Subcutaneous adipose tissue (tissue), 4 donors: ENCODE results near the gene NF2. TPM values are rescaled to one million over a fixed set of nuclear protein-coding genes. Genes with fewer than 3 reads are reported as not detected.

Source experiments
- total RNA-seq, 4 donors: library from RNA; depleted of rRNA; stranded (reverse); fragments of >200 nt; gene quantifications; one replicate each; pipeline ENCODE4 v1.1.0, GENCODE V29; 2016
- TF ChIP-seq, protein P1 (sequence below): fragments of 450-650 bp; IDR thresholded peaks from one replicate; pipeline ENCODE4 v1.5.1; 2016; ENCODE audit warnings: low read depth, mild to moderate bottlenecking, control low read depth, antibody characterized with exemption, moderate library complexity

Gene NF2
- total RNA-seq, 4 donors from 2014 or later, result 18.9 to 28.6 (median 20.7) TPM

DNA sequence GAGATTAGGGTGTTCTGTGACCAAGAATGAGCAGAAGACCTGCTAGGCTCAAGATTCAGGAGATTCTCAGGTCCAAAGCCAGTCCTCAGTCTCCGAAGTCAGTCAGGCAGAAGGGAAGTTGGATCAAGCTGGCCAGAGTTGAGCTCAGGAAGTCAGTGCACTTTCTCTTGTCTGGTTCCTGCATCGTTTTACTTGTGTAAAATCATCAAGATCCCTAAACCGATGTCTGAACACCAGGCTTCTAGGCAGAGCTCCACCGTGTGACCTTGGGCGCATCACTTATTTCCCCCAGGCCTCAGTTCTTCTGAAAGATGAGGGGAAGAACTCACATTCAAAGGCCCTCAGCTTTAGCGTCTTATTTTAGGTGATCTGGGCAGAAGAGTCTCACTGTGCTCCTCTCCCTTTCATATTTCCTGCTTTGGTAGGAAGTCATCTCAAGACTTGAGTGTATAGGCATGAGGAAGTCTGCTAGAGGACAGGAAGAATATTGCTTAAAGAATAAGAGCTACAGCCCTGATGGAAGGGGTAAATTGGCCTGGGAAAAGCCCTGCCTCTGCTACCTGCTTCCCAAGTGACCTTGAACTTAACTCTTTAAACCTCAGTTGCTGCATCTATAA, 20.2 kb downstream of the NF2 start:
- TF ChIP-seq, protein P1, sequence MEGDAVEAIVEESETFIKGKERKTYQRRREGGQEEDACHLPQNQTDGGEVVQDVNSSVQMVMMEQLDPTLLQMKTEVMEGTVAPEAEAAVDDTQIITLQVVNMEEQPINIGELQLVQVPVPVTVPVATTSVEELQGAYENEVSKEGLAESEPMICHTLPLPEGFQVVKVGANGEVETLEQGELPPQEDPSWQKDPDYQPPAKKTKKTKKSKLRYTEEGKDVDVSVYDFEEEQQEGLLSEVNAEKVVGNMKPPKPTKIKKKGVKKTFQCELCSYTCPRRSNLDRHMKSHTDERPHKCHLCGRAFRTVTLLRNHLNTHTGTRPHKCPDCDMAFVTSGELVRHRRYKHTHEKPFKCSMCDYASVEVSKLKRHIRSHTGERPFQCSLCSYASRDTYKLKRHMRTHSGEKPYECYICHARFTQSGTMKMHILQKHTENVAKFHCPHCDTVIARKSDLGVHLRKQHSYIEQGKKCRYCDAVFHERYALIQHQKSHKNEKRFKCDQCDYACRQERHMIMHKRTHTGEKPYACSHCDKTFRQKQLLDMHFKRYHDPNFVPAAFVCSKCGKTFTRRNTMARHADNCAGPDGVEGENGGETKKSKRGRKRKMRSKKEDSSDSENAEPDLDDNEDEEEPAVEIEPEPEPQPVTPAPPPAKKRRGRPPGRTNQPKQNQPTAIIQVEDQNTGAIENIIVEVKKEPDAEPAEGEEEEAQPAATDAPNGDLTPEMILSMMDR, result no peak

DNA sequence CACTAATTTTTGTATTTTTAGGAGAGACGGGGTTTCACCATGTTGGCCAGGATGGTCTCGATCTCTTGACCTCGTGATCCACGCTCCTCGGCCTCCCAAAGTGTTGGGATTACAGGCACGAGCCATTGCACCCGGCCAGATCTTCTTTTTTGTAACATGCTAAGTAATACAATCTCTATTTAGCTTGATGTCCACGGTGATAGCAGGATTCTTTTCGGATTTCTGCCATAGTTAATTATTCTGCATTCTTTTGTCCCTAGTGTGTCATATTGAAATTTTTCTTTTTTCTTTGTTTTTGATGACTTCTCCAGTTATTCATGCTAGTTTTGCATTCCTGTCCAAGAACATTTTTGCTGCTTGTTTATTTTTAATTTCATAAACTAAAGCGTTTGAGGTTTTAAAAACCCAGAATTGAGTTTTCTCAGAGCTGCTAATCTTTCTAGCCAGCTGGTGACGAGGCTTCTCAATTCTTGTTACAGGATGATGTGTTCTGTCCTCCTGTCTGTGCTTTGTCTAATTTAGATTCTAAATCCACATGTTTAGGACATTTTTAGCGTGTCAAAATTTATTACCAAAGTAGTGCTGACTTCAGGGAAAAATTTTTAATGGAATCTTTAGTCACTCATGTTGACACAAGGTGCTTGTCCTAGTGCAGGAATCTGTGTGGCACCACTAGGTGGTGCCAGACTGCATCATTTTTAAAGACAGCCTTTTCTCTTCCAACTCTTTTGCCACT, 21.8 kb downstream of the NF2 start:
- TF ChIP-seq, protein P1, result no peak

DNA sequence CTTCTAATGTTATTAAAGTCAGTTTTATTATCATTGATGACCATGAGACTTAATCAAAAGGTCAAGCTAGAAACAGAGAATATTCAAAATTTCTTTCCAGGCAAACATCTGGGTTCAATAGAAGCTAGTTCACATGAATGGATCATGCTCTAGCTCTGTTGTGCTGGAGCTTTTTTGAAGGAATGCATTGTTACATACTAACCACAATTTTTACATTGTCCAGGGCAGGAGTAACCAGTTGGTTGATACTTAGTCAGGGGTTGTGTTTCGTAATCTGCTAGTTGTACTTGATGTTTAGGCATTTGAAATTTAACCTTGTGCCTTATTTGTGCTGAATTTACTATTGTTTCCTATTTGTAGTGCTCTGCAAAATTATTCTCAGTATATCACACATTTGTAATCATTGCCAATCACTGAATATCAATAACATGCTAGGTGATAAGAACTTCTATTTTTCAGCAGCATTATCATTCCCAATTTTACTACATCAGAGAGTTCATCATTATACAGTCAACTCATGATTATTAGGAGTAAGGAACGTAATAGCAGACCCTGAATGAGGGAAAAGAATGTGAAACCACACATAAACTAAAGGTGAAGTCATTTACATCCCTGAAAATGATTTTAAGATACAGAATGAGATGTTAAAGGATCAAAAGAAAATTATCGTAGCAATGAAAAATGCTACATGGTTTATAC, 23.2 kb downstream of the NF2 start:
- TF ChIP-seq, protein P1, result no peak

DNA sequence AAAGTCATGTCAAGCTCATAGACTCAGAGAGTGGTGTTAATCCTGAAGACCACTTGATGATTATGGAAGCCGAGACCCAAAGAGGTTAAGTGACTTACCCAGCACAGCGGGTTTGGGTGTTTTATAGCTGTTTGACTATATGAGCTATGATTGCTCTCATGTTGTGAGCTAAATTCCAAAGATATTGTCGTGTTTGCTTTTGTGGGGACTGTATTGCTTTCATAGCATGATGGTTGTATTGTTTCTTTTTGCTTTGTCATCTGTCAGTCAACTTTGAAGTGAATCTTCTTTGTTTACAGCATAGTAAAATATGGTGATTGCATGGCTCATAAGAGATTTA, 23.7 kb downstream of the NF2 start:
- TF ChIP-seq, protein P1, result no peak

DNA sequence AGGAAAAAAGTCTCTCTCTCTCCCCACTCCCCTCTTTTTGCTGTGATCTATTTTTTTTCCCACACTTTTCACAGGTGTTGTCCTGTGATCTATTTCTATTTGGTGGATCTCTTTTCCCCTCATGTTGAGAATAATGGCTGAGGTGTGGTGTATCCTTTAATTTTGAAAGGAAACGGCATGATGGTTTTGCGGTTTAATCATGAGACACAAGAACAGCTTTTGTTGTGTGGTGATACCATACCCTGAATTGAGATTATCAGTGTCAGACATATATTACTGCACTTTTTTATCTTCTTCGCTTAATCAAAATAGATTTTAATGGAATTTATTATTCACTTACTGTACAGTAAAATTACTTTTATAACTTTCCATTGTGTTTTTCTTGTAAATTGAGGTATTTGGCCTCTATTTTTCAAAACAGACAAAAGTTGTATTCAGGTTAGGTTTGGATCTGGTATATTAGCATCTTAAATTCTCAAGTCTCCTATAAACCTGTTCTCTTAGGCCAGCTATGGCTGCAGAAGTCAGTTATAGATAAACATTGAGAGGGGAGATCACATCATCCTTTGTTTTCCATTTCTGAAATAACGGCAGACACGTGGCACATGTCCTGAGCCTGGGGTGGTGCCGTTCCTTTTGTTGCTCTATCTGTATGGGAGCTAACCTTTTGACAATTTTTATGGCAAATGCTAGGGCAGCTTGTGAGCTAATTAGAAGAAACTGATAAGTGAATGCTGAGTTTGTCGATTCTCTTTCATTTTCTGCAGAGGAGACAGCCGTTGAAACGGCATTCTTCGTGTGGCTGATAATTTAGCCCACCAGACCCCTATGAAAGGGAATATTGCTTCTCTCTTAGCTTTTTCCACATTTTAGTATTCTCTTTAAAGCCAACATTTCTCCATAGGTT, 25.8 kb downstream of the NF2 start:
- TF ChIP-seq, protein P1, result no peak

DNA sequence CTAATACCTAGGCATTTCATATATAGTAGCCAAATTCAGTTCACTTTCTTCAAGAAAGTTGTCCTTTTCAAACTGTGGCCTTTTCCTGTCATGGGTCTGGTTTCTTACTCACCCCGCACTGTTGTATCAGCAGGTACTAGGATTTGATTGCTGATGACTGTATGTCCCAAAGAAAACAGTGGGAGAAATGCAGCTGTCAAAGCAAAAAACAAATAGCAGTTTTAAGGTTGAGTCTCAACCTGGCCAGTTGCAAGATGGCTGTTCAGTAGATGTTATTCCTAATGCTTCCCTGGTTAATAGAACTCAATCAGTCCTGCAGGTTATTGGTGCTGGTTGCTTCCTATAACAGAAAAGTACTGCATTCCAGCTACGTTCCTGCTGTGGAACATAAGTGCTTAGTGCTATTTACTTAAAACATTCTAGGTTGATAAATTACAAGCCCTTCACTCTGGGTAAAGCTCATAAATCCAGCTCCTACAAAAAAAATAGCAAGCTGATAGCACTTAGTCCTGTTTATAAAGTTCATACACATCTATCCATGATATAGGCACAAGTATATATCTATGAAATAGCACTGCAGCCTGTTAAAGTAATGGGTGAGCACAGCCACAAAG, 26.6 kb downstream of the NF2 start:
- TF ChIP-seq, protein P1, result no peak
